Peyer's patch (tissue), 4 donors: ENCODE results near the gene SUGP2. TPM values are rescaled to one million over a fixed set of nuclear protein-coding genes. Genes with fewer than 3 reads are reported as not detected.
"Not testable (repeated sequence)": the region's sequence is repeated elsewhere in the genome, so short reads cannot be mapped to it uniquely, and the experiment has no call there.

Source experiments
- DNase-seq, 3 donors: peaks; one replicate each; pipeline ENCODE4 v3.0.0-alpha.2; 2017 to 2019
- H3K27ac ChIP-seq, 4 donors: fragments of 200-600 bp; sonication (generic); one replicate each; pipeline ENCODE4 v1.5.1; 2016 to 2019
- H3K27me3 ChIP-seq, 2 donors: fragments of 200-600 bp; sonication (generic); one replicate each; pipeline ENCODE4 v1.5.1; 2019
- H3K36me3 ChIP-seq, 3 donors: fragments of 200-600 bp; sonication (generic); one replicate each; pipeline ENCODE4 v1.5.1; 2016 to 2019
- H3K4me1 ChIP-seq, 4 donors: fragments of 200-600 bp; sonication (generic); one replicate each; pipeline ENCODE4 v1.5.1; 2016 to 2019
- H3K4me3 ChIP-seq, 4 donors: fragments of 200-600 bp; sonication (generic); 1 replicate in 3 of 4; 2 replicates in 1 of 4; pipeline ENCODE4 v1.5.1; 2016 to 2019; ENCODE audit warnings: mild to moderate bottlenecking in 1 of 4
- H3K9me3 ChIP-seq, 4 donors: fragments of 200-600 bp; sonication (generic); one replicate each; pipeline ENCODE4 v1.5.1; 2016 to 2019; ENCODE audit warnings: mild to moderate bottlenecking in 1 of 4
- CTCF ChIP-seq, 6 experiments: fragments of 450-650 bp in 4 of 6; fragments of 200-600 bp in 2 of 6; sonication (generic) in 1 of 6; IDR thresholded peaks; one replicate each; pipeline ENCODE4 v1.5.1; 2017 to 2019; ENCODE audit warnings: antibody characterized with exemption in 6 of 6, mild to moderate bottlenecking in 3 of 6, moderate library complexity in 1 of 6
- POLR2A ChIP-seq, 2 donors: fragments of 450-650 bp; IDR thresholded peaks; one replicate each; pipeline ENCODE4 v1.5.1; 2017; ENCODE audit warnings: antibody characterized with exemption in 2 of 2, mild to moderate bottlenecking in 2 of 2, moderate library complexity in 2 of 2
- total RNA-seq, 4 donors: library from RNA; depleted of rRNA; stranded (reverse); fragments of >200 nt; gene quantifications; one replicate each; pipeline ENCODE4 v1.1.0, GENCODE V29; 2016

Gene SUGP2
- total RNA-seq, 4 donors from 2014 or later = 32.9 to 157 (median 75.8) TPM

- Histone ChIP-seq H3K9me3 (no peaks in the 10 kb centered on the region), H3K4me3 (no peak overlapping the region), H3K4me1 (peaks cover 0 to 11% (median 8%) of the 10 kb centered on the region in 4 donors), H3K27me3 (no peaks in the 10 kb centered on the region), H3K27ac (no peak overlapping the region), H3K36me3 (peaks cover 0 to 69% (median 0%) of the 10 kb centered on the region in 3 donors)
- TF ChIP-seq CTCF (IDR thresholded peaks at IDR 0.05) (no peak), POLR2A (IDR thresholded peaks at IDR 0.05) (no peak)
- DNase-seq = no peak
Measured at GRCh38 chr19:19028526-19028925, 4.8 kb downstream of the SUGP2 start.

GRCh38 chr19:19027228-19027627 lies 6.1 kb downstream of the SUGP2 start:
- no peak for DNase-seq
- Histone ChIP-seq H3K27me3 (no peaks in the 10 kb centered on the region), H3K27ac (no peak overlapping the region), H3K4me1 (peaks cover 0 to 5% (median 4%) of the 10 kb centered on the region in 4 donors), H3K36me3 (peaks cover 0 to 82% (median 0%) of the 10 kb centered on the region in 3 donors), H3K9me3 (no peaks in the 10 kb centered on the region), H3K4me3 (no peak overlapping the region)
- TF ChIP-seq POLR2A (IDR thresholded peaks at IDR 0.05) (no peak), CTCF (IDR thresholded peaks at IDR 0.05) (no peak)

- TF ChIP-seq POLR2A (IDR thresholded peaks at IDR 0.05) (no peak), CTCF (IDR thresholded peaks at IDR 0.05) (no peak)
- Histone ChIP-seq H3K4me1 (no peaks in the 10 kb centered on the region), H3K27me3 (no peaks in the 10 kb centered on the region), H3K36me3 (peaks cover 0 to 83% (median 0%) of the 10 kb centered on the region in 3 donors), H3K9me3 (no peaks in the 10 kb centered on the region), H3K27ac (no peak overlapping the region), H3K4me3 (no peak overlapping the region)
- DNase-seq = no peak
Measured at GRCh38 chr19:19026299-19026971, 6.9 kb downstream of the SUGP2 start.

GRCh38 chr19:19025861-19026260 lies 7.5 kb downstream of the SUGP2 start:
- Histone ChIP-seq H3K4me3 (no peak overlapping the region), H3K36me3 (peaks cover 0 to 83% (median 0%) of the 10 kb centered on the region in 3 donors), H3K27ac (no peak overlapping the region), H3K4me1 (no peaks in the 10 kb centered on the region), H3K27me3 (no peaks in the 10 kb centered on the region), H3K9me3 (no peaks in the 10 kb centered on the region)
- TF ChIP-seq POLR2A (IDR thresholded peaks at IDR 0.05) = no peak
- no peak for TF ChIP-seq CTCF (IDR thresholded peaks at IDR 0.05)
- DNase-seq = no peak

GRCh38 chr19:19023376-19023775 lies 9.9 kb downstream of the SUGP2 start:
- H3K4me1 ChIP-seq, DNase-seq, H3K27me3 ChIP-seq, H3K9me3 ChIP-seq, H3K27ac ChIP-seq, H3K4me3 ChIP-seq: not testable (repeated sequence)
- H3K36me3 ChIP-seq = peaks cover 0 to 67% (median 0%) of the 10 kb centered on the region in 3 donors

GRCh38 chr19:19022380-19022961 lies 10.8 kb downstream of the SUGP2 start:
- no peak for DNase-seq
- H3K27me3 ChIP-seq = no peaks in the 10 kb centered on the region

More at GRCh38 chr19:19022380-19022961, 10.8 kb downstream of the SUGP2 start:
- Histone ChIP-seq H3K4me1 (no peaks in the 10 kb centered on the region), H3K27ac (no peak overlapping the region), H3K4me3 (no peak overlapping the region), H3K9me3 (no peaks in the 10 kb centered on the region), H3K36me3 (peaks cover 0 to 67% (median 0%) of the 10 kb centered on the region in 3 donors)
- TF ChIP-seq POLR2A (IDR thresholded peaks at IDR 0.05) = no peak
- no peak for TF ChIP-seq CTCF (IDR thresholded peaks at IDR 0.05)
